H9 (cell line): Measurements from ENCODE around the gene TTC39A. TPM values are rescaled to one million over a fixed set of nuclear protein-coding genes. Genes with fewer than 3 reads are reported as not detected.

Source experiments
- DNase-seq: peaks from one replicate; pipeline ENCODE4 v3.0.0-alpha.2; 2017
- H2AFZ ChIP-seq: one replicate; pipeline ENCODE4 v1.6.1; 2013; ENCODE audit warnings: mild to moderate bottlenecking, low read length, control low read depth, moderate library complexity
- H2AK5ac ChIP-seq: 2 replicates; pipeline ENCODE4 v1.6.1; 2013; ENCODE audit warnings: low read length, control low read depth, mixed read lengths; ENCODE audit not compliant: insufficient read length
- H2BK120ac ChIP-seq: one replicate; pipeline ENCODE4 v1.6.1; 2013; ENCODE audit warnings: low read depth, mild to moderate bottlenecking, low read length, control low read depth, inconsistent platforms; ENCODE audit not compliant: poor library complexity, severe bottlenecking
- H2BK12ac ChIP-seq: 2 replicates; pipeline ENCODE4 v1.6.1; 2013; ENCODE audit warnings: low read length, control low read depth, mixed read lengths, low read depth; ENCODE audit not compliant: insufficient read length
- H2BK15ac ChIP-seq: 2 replicates; pipeline ENCODE4 v1.6.1; 2013; ENCODE audit warnings: low read depth, low read length, control low read depth
- H2BK20ac ChIP-seq: one replicate; pipeline ENCODE4 v1.6.1; 2013; ENCODE audit warnings: low read depth, mild to moderate bottlenecking, low read length, control low read depth, inconsistent platforms; ENCODE audit not compliant: poor library complexity, severe bottlenecking
- H2BK5ac ChIP-seq: 2 replicates; pipeline ENCODE4 v1.6.1; 2013; ENCODE audit warnings: low read length, control low read depth, mixed read lengths; ENCODE audit not compliant: insufficient read length
- H3K14ac ChIP-seq: 2 replicates; pipeline ENCODE4 v1.6.1; 2013; ENCODE audit warnings: low read length, control low read depth; ENCODE audit not compliant: insufficient read depth
- H3K18ac ChIP-seq: 2 replicates; pipeline ENCODE4 v1.6.1; 2013; ENCODE audit warnings: low read depth, mild to moderate bottlenecking, mixed read lengths, low read length, control low read depth; ENCODE audit not compliant: insufficient read length
- H3K23ac ChIP-seq: 2 replicates; pipeline ENCODE4 v1.6.1; 2013; ENCODE audit warnings: low read length, control low read depth, mixed read lengths, low read depth; ENCODE audit not compliant: insufficient read length
- H3K23me2 ChIP-seq: 2 replicates; pipeline ENCODE4 v1.6.1; 2013; ENCODE audit warnings: low read depth, mild to moderate bottlenecking, mixed read lengths, low read length, control low read depth; ENCODE audit not compliant: insufficient read length, poor library complexity, severe bottlenecking
- H3K27ac ChIP-seq: 2 replicates; pipeline ENCODE4 v1.5.1; 2013; ENCODE audit warnings: low read length, control low read depth, mixed read lengths, low read depth; ENCODE audit not compliant: insufficient read length
- H3K27me3 ChIP-seq: 2 replicates; pipeline ENCODE4 v1.6.1; 2013; ENCODE audit warnings: low read length, control low read depth, inconsistent platforms; ENCODE audit not compliant: insufficient read depth
- H3K4ac ChIP-seq: 2 replicates; pipeline ENCODE4 v1.6.1; 2013; ENCODE audit warnings: low read depth, mild to moderate bottlenecking, control low read depth, inconsistent platforms, low read length, moderate library complexity
- H3K4me1 ChIP-seq: 2 replicates; pipeline ENCODE4 v1.6.1; 2013; ENCODE audit warnings: low read length, control low read depth, inconsistent platforms; ENCODE audit not compliant: insufficient read depth
- H3K4me2 ChIP-seq: 2 replicates; pipeline ENCODE4 v1.6.1; 2013; ENCODE audit warnings: low read length, control low read depth, mixed read lengths; ENCODE audit not compliant: insufficient read length, insufficient read depth
- H3K56ac ChIP-seq: 2 replicates; pipeline ENCODE4 v1.6.1; 2013; ENCODE audit warnings: low read depth, mild to moderate bottlenecking, mixed read lengths, low read length, control low read depth; ENCODE audit not compliant: insufficient read length
- H3K79me1 ChIP-seq: 2 replicates; pipeline ENCODE4 v1.6.1; 2013; ENCODE audit warnings: low read depth, mild to moderate bottlenecking, moderate library complexity, low read length, control low read depth, inconsistent platforms; ENCODE audit not compliant: insufficient read depth, poor library complexity, severe bottlenecking
- H3K79me2 ChIP-seq: 2 replicates; pipeline ENCODE4 v1.6.1; 2013; ENCODE audit warnings: low read length, control low read depth, inconsistent platforms; ENCODE audit not compliant: insufficient read depth
- H3K9ac ChIP-seq: 2 replicates; pipeline ENCODE4 v1.6.1; 2013; ENCODE audit warnings: low read length, control low read depth, mixed read lengths; ENCODE audit not compliant: insufficient read length; ENCODE audit errors: extremely low read depth
- H3K9me3 ChIP-seq: one replicate; pipeline ENCODE4 v1.6.1; 2013; ENCODE audit warnings: low read depth, low read length, inconsistent platforms; ENCODE audit not compliant: control insufficient read depth
- H3T11ph ChIP-seq: one replicate; pipeline ENCODE4 v1.6.1; 2013; ENCODE audit warnings: mild to moderate bottlenecking, low read length, control low read depth, inconsistent platforms
- H4K20me1 ChIP-seq: one replicate; pipeline ENCODE4 v1.6.1; 2013; ENCODE audit not compliant: control insufficient read depth, insufficient read length, insufficient read depth
- H4K5ac ChIP-seq: 2 replicates; pipeline ENCODE4 v1.6.1; 2013; ENCODE audit warnings: low read depth, mild to moderate bottlenecking, mixed read lengths, low read length, control low read depth; ENCODE audit not compliant: insufficient read length
- H4K8ac ChIP-seq: replicated peaks from 2 replicates; pipeline ENCODE4 v1.6.1; 2013; ENCODE audit warnings: low read length, control low read depth, mixed read lengths, low read depth; ENCODE audit not compliant: insufficient read length
- H4K91ac ChIP-seq: 2 replicates; pipeline ENCODE4 v1.6.1; 2013; ENCODE audit warnings: low read depth, mild to moderate bottlenecking, moderate library complexity, mixed read lengths, low read length, control low read depth; ENCODE audit not compliant: insufficient read length
- H3K27ac Mint-ChIP-seq, 3 experiments: 2 replicates in 2 of 3; 3 replicates in 1 of 3; pipeline ENCODE4 v1.8.0; 2020 to 2021; ENCODE audit warnings: mixed read lengths in 3 of 3, mild to moderate bottlenecking in 1 of 3, moderate library complexity in 1 of 3
- H3K27me3 Mint-ChIP-seq: 2 replicates; pipeline ENCODE4 v1.8.0; 2021; ENCODE audit warnings: low read depth, mild to moderate bottlenecking, moderate library complexity, mixed read lengths
- H3K36me3 Mint-ChIP-seq, 3 experiments: 2 replicates in 2 of 3; 3 replicates in 1 of 3; pipeline ENCODE4 v1.8.0; 2020 to 2021; ENCODE audit warnings: low read depth in 3 of 3, mixed read lengths in 3 of 3; ENCODE audit not compliant: insufficient read depth in 1 of 3
- H3K4me1 Mint-ChIP-seq, 2 experiments: 2 replicates each; pipeline ENCODE4 v1.8.0; 2020; ENCODE audit warnings: mixed read lengths in 2 of 2
- H3K4me3 Mint-ChIP-seq, 2 experiments: 2 replicates in 1 of 2; 3 replicates in 1 of 2; pipeline ENCODE4 v1.8.0; 2020 to 2021; ENCODE audit warnings: mild to moderate bottlenecking in 2 of 2, mixed read lengths in 2 of 2, moderate library complexity in 1 of 2
- H3K9me3 Mint-ChIP-seq, 2 experiments: 2 replicates in 1 of 2; 3 replicates in 1 of 2; pipeline ENCODE4 v1.8.0; 2020; ENCODE audit warnings: mild to moderate bottlenecking in 2 of 2, mixed read lengths in 2 of 2, moderate library complexity in 1 of 2
- WGBS: extraction: QIAGEN DNeasy Blood & Tissue Kit; methylation state at CpG from one replicate; pipeline ENCODE4 v1.1.7; 2013; ENCODE audit warnings: missing lambda C conversion rate, low lambda C conversion rate, mixed read lengths; ENCODE audit not compliant: insufficient read length; ENCODE audit errors: extremely low coverage; 5-methylcytosine and 5-hydroxymethylcytosine counted together
- total RNA-seq: library from RNA; stranded (reverse); gene quantifications from 2 replicates; pipeline ENCODE4 v1.2.1, GENCODE V29; 2021
- TF ChIP-seq, protein P1 (sequence below): fragments of 200-600 bp; sonication (generic); conservative IDR thresholded peaks from 3 replicates; pipeline ENCODE4 v1.8.0; 2021; ENCODE audit warnings: antibody characterized with exemption, mild to moderate bottlenecking

The TTC39A gene
- total RNA-seq, 1 experiment from 2014 or later, result 7.7 TPM

DNA sequence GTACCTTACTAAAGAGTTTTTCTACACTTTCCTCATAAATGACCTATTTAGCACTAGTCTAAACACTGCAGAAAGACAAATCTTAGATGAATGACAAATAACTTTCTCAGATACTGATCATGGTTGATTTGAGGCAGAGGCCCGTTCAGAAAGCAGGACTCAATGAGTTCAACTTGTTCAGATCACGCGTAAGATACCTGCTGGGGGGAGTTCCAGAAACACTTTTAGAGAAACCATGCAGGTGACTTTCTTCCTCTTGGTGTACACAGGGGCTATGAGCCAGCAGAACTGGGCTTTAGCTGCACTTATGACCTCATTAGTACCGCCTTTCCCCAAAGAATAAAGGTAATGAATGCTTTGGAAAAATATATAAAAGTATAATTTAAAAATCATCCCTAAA lies 38.8 kb upstream of the TTC39A start:
- Histone ChIP-seq H3K9me3 (no peaks in the 10 kb centered on the region), H2BK15ac (no peak overlapping the region), H3T11ph (no peak overlapping the region), H2BK120ac (no peak overlapping the region), H3K56ac (no peak overlapping the region), H3K27me3 (no peaks in the 10 kb centered on the region), H2BK20ac (no peak overlapping the region), H4K8ac (no peak overlapping the region), H4K20me1 (no peaks in the 10 kb centered on the region), H3K23me2 (no peaks in the 10 kb centered on the region), H3K9ac (no peak overlapping the region), H3K27ac (no peak overlapping the region), H2BK5ac (no peak overlapping the region), H2AFZ (no peak overlapping the region), H2AK5ac (no peak overlapping the region), H3K18ac (no peak overlapping the region), H3K23ac (no peak overlapping the region), H3K14ac (no peak overlapping the region), H3K79me1 (no peaks in the 10 kb centered on the region), H3K4me1 (no peaks in the 10 kb centered on the region), H3K4me2 (no peak overlapping the region), H3K79me2 (no peaks in the 10 kb centered on the region), H3K4ac (no peak overlapping the region), H4K5ac (no peak overlapping the region), H2BK12ac (no peak overlapping the region), H4K91ac (no peak overlapping the region)
- no peaks in the 10 kb centered on the region for H3K9me3 Mint-ChIP-seq
- no peak overlapping the region for H3K27ac Mint-ChIP-seq
- peaks cover 5 to 24% (median 18%) of the 10 kb centered on the region in 3 experiments for H3K36me3 Mint-ChIP-seq
- TF ChIP-seq, protein P1, sequence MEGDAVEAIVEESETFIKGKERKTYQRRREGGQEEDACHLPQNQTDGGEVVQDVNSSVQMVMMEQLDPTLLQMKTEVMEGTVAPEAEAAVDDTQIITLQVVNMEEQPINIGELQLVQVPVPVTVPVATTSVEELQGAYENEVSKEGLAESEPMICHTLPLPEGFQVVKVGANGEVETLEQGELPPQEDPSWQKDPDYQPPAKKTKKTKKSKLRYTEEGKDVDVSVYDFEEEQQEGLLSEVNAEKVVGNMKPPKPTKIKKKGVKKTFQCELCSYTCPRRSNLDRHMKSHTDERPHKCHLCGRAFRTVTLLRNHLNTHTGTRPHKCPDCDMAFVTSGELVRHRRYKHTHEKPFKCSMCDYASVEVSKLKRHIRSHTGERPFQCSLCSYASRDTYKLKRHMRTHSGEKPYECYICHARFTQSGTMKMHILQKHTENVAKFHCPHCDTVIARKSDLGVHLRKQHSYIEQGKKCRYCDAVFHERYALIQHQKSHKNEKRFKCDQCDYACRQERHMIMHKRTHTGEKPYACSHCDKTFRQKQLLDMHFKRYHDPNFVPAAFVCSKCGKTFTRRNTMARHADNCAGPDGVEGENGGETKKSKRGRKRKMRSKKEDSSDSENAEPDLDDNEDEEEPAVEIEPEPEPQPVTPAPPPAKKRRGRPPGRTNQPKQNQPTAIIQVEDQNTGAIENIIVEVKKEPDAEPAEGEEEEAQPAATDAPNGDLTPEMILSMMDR, result no peak
- WGBS, result no CpG with 5 or more reads among the region's 4 CpGs
- DNase-seq, result no peak
- H3K4me3 Mint-ChIP-seq, result no peak overlapping the region
- no peaks in the 10 kb centered on the region for H3K4me1 Mint-ChIP-seq
- no peaks in the 10 kb centered on the region for H3K27me3 Mint-ChIP-seq
